NCI-H1694 (cell line): ENCODE results near the gene RALGPS2.
"Not testable (repeated sequence)": the region's sequence is repeated elsewhere in the genome, so short reads cannot be mapped to it uniquely, and the experiment has no call there.

ENCODE experiments used
- DNase-seq: peaks from one replicate; lab custom pipeline; 2025; lab: John Stamatoyannopoulos, UW

The RALGPS2 gene

GRCh38 chr1:178781533-178782330, 56.7 kb downstream of the RALGPS2 start:
- DNase-seq = no peak

- DNase-seq = no peak
Observed at GRCh38 chr1:178784131-178784536, 59.1 kb downstream of the RALGPS2 start.

- DNase-seq = no peak
Observed at GRCh38 chr1:178792394-178792793, 67.3 kb downstream of the RALGPS2 start.

- no peak for DNase-seq
Observed at GRCh38 chr1:178796013-178796412, 71.0 kb downstream of the RALGPS2 start.

GRCh38 chr1:178797590-178797989, 72.5 kb downstream of the RALGPS2 start:
- DNase-seq = no peak

- no peak for DNase-seq
Observed at GRCh38 chr1:178798232-178798861, 73.3 kb downstream of the RALGPS2 start.

GRCh38 chr1:178802873-178803272, 77.8 kb downstream of the RALGPS2 start:
- DNase-seq = no peak

GRCh38 chr1:178806665-178807300, 81.7 kb downstream of the RALGPS2 start:
- no peak for DNase-seq

GRCh38 chr1:178808529-178808928, 83.5 kb downstream of the RALGPS2 start:
- no peak for DNase-seq

GRCh38 chr1:178810585-178810984, 85.5 kb downstream of the RALGPS2 start:
- DNase-seq = no peak

GRCh38 chr1:178818416-178818815, 93.4 kb downstream of the RALGPS2 start:
- no peak for DNase-seq

GRCh38 chr1:178819123-178819522, 94.1 kb downstream of the RALGPS2 start:
- DNase-seq = no peak

- no peak for DNase-seq
Observed at GRCh38 chr1:178821134-178821866, 96.3 kb downstream of the RALGPS2 start.

- DNase-seq = no peak
Observed at GRCh38 chr1:178825167-178825566, 100.1 kb downstream of the RALGPS2 start.

GRCh38 chr1:178844436-178844835, 119.4 kb downstream of the RALGPS2 start:
- no peak for DNase-seq

GRCh38 chr1:178846306-178846705, 121.3 kb downstream of the RALGPS2 start:
- DNase-seq = no peak

GRCh38 chr1:178847396-178847849, 122.4 kb downstream of the RALGPS2 start:
- no peak for DNase-seq

- not testable (repeated sequence) for DNase-seq
Observed at GRCh38 chr1:178847919-178848318, 122.9 kb downstream of the RALGPS2 start.

- no peak for DNase-seq
Observed at GRCh38 chr1:178849918-178850317, 124.9 kb downstream of the RALGPS2 start.

GRCh38 chr1:178857126-178857525, 132.1 kb downstream of the RALGPS2 start:
- DNase-seq = no peak

- DNase-seq = no peak
Observed at GRCh38 chr1:178862416-178862815, 137.4 kb downstream of the RALGPS2 start.

GRCh38 chr1:178862864-178863263, 137.8 kb downstream of the RALGPS2 start:
- DNase-seq = no peak
